Activated CD4-positive, CD25-positive, alpha-beta regulatory T cell treated with anti-CD3 and anti-CD28 coated beads, Interleukin-2, amount 50 U/mL, for 24 hours (primary cell): ENCODE data around the gene CAPN1.

Experiments used
- ATAC-seq, 2 donors: fragments of 150-1000 bp; cut with Tn5 transposase; one replicate each; pipeline ENCODE4 v1.10.0; 2021; ENCODE audit warnings: mild to moderate bottlenecking in 1 of 2, moderate library complexity in 1 of 2

The CAPN1 gene

DNA sequence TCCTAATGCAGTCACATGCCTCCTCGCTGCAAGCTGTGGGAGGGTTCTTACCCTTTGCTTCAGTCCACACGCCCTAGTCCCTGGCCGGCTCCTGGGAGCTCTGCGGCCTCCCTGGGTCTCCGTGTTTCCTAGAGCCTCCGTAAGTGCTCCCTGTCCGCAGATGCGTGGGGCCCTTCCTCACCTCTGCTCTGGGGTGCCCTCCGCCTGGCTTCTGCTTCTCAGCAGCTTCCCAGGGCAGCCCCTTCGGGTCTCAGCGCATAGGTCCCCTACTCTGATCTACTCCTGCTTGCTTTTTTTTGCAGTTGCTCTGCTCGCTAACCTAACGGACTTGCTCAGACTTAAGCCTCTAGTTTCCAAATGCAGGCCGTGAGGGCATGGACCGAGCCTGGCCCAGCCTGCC is 22.4 kb downstream of the CAPN1 start:
- ATAC-seq, result no peak

DNA sequence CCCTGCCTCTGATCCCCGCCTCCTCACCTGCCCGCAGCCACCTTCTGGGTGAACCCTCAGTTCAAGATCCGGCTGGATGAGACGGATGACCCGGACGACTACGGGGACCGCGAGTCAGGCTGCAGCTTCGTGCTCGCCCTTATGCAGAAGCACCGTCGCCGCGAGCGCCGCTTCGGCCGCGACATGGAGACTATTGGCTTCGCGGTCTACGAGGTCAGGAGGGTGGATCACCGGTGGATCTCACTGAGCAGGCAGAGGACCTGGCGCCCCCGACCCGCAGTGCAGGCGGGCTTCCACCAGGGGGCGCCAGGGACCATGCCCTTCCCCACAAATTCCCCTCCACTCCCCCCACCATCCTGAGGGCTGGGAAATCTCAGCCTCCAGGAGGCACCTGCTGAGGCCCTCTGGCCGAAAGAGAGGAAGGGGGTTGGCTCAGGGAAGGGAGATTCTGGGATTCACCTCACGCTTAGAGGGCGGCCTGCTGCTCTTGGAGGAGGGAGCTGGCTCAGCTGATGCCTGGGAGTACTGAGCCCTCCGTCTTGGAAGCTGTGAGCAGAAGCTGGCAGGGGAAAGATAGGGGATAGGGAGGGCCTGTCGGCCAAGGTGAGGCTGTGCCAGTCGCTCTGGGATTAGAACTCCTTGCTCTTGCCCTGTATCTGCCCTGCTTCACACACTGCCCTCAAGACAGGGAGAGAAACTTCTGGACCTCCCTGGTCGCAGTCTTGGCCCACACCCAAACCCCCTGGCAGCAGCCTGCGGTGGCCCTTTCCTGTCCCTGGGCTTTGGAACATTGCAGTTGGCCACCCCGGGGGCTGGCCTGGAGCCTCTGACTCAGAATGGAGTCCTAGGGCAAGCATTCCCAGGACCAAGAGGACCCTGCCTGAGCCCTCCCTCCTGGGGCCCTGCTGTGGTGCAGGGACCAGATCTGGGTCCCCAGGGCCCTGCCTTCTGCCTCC is 23.2 kb downstream of the CAPN1 start:
- ATAC-seq, result peak in 1 of 2 donors; percentile 64

DNA sequence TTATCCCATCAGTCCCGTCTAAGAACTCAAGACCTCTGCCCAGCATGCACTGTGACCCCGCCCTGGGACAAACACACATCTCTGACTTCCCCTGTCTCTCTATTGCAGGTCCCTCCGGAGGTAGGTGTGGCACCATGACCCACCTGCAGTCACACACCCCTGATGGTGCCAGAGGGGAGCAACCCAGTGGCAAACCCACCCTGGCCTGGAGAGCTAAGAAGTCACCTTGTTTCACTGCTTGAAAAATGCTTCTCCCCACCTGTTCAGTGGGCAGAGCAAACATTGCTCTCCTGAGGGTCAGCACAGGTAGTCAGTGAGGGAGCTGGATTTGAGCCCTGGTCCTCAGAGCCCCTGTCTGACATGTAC is 23.9 kb downstream of the CAPN1 start:
- no peak for ATAC-seq

DNA sequence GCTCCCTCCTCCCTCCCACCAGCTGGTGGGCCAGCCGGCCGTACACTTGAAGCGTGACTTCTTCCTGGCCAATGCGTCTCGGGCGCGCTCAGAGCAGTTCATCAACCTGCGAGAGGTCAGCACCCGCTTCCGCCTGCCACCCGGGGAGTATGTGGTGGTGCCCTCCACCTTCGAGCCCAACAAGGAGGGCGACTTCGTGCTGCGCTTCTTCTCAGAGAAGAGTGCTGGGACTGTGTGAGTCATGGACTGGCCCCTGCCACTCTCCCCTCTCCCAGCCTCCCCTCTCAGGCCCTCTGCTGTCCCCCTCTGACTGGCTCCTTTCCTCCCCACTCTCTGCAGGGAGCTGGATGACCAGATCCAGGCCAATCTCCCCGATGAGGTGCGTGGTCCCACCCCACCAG is 24.7 kb downstream of the CAPN1 start:
- ATAC-seq, result no peak

DNA sequence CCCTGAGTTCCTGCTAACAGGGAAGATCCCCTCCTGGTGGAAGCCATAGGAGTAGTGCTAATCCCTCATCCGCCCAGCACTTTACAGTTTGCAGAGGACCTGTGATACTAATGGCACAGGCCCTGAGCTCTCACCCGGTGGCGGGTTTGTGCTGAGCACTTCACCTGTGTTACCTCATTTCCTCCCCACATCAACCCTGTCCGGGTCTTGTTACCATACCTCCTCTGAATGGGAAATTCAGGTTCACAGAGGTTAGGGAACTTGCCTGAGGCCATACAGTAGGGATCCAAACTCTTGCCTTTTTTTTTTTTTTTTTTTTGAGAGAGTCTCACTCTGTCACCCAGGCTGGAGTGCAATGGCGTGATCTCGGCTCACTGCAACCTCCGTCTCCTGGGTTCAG is 25.2 kb downstream of the CAPN1 start:
- no peak for ATAC-seq

DNA sequence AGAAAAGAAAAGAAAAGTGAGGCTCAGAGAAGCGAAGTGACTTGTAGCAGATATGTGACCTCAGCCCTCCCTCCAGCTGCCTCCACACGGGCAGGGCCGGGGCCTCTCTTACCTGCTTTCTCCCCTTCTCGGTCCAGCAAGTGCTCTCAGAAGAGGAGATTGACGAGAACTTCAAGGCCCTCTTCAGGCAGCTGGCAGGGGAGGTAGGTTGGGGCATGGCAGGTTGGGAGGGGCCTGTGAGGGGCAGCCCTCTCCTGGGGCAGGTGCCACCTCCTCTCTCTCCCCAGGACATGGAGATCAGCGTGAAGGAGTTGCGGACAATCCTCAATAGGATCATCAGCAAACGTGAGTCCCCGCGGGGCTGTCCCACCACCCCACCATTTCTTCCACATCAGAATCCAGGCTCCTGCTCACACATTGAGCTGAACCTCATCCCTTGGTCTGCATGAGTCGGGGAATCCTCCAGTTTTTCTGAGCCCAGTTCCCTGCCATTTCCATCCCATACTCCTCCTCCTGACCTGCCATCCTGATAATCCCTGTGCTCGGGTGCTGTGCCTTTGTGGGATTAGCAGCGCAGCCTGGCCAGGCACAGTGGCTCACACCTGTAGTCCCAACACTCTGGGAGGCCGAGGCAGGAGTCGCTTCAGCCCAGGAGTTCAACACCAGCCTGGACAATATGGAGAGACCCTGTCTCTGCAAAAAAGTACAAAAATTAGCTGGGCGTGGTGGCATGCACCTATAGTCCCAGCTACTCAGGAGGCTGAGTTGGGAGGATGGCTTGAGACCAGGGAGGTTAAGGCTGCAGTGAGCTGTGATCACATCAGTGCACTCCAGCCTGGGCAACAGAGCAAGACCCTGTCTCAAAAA is 26.4 kb downstream of the CAPN1 start:
- ATAC-seq, result no peak

DNA sequence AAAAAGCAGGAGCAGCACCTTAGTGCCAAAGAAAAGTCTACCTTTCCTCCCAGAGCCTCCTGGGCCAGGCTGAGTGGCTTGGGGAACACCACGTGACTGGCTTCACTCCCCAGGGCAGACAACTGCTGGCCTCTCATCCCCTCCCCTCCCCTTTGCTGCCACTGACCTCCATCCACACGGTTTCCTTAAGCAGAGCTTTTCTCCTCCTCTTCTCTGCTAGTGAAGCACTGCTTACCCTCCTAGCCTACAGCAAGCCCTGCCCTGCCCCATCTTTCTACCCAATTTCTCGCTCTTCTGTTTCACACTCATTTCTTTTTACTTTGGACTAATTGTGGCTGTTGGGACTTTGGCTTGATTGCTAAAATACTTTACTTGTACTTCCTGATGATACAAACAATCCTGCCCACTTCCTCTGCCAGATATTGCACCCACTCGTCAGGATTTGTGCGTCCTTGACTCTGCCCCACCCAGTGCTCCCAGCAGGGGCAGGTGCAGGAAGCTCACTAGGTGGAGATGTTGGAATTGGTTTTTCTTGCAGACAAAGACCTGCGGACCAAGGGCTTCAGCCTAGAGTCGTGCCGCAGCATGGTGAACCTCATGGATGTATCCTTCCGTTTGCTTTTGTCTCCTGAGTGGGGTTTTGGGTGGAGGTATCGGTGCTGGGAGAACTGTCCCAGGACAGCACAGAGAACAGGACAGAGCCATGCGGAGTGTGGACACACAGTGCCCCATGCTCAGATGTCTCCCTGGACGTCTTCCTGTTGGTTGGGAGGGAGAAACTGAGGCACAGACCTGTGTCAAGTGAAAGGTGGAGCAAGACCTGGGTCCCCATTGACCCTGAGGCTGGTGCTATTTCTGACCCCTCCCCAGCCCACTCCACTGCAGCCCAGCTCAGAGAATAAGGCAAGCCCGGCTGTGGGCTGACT is 27.3 kb downstream of the CAPN1 start:
- ATAC-seq, result no peak

DNA sequence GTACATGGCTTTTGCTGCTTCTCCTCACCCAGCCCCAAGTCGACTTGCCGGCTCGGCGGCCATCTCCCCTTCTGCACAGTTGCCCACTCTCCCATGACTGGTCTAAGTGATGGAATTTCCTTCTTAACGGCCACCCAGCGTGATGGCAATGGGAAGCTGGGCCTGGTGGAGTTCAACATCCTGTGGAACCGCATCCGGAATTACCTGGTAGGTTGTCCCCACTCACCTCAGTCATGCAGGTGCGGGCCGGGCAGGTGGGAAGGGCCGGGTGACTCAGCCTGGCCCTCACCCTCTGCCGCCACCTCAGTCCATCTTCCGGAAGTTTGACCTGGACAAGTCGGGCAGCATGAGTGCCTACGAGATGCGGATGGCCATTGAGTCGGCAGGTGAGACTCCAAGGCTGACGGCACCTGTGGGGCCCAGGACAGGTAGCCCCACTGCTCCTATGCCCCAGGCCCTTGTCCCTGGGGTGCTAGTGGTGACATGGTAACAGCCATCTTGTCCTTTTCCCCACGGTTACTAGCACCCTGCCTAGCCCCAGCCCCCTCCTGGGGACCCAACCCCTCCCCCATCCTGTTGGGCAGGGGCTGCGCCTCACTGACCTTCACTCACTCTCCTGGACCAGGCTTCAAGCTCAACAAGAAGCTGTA is 28.1 kb downstream of the CAPN1 start:
- no peak for ATAC-seq

DNA sequence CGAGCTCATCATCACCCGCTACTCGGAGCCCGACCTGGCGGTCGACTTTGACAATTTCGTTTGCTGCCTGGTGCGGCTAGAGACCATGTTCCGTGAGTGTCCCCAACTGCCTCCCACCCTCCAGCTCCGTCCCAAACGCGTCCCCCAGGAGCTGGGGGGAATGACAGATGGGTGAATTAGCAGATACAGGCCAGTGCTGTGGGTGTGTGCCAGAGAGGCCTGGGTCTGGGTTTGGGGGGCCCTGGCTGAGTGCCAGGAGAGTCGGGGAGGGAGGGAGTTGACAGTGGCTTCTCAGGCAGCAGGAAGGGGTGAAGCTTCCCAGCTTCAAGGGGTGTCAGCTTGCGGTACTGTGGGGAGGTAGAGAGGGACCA is 28.6 kb downstream of the CAPN1 start:
- ATAC-seq, result no peak

DNA sequence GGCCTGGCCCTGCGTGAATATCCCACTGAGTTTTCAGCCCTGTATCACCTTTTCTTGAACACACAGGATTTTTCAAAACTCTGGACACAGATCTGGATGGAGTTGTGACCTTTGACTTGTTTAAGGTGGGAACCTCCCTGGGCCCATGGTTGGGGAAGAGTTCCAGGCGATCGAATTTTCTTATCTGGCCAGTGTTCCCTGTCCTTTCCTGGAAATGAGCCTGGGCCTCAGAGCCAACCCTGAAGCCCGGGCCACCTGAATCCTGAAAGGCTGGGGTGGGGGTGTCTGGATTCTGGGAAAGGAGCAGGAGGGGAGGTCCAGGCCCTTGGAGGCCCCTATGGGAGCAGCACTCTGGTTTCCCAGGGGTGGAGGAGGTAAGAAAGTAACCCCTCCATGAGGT is 29.0 kb downstream of the CAPN1 start:
- ATAC-seq, result no peak

DNA sequence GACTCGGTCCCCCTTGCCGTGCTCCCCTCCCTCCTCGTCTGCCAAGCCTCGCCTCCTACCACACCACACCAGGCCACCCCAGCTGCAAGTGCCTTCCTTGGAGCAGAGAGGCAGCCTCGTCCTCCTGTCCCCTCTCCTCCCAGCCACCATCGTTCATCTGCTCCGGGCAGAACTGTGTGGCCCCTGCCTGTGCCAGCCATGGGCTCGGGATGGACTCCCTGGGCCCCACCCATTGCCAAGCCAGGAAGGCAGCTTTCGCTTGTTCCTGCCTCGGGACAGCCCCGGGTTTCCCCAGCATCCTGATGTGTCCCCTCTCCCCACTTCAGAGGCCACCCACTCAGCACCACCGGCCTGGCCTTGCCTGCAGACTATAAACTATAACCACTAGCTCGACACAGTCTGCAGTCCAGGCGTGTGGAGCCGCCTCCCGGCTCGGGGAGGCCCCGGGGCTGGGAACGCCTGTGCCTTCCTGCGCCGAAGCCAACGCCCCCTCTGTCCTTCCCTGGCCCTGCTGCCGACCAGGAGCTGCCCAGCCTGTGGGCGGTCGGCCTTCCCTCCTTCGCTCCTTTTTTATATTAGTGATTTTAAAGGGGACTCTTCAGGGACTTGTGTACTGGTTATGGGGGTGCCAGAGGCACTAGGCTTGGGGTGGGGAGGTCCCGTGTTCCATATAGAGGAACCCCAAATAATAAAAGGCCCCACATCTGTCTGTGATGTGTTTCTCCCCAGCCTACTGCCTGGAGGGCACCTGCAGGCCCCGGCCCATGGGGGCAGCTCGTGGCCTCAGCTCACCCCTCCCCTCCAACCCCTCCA is 29.8 kb downstream of the CAPN1 start:
- ATAC-seq, result no peak

DNA sequence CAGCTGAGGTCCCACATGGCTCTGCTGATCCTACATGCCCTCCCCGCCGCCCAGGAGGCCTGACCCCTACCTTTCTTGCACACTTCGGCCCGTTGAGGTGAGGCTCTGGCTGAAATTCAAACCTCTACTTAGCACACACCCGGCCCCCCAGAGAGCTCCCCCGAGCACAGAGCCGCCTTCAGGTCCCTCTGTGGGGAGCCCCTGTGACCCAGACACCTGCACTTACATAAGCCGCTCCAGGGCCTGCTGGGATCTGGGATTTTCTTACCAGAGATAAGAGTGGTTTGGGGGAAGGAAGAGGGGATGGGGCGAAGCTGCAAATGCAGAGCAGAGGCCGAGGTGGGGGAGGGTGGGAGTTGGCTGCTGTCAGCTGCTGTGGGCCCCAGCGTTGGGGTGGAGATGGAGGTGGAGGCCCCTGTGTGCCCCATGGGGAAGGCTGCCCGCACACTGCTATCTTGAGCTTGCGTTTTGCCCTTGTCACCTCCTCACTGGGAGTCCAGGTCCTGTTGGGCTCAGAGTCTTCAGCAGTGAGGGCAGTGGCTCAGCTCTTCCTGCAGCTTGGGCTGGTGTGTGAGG is 30.6 kb downstream of the CAPN1 start:
- no peak for ATAC-seq

DNA sequence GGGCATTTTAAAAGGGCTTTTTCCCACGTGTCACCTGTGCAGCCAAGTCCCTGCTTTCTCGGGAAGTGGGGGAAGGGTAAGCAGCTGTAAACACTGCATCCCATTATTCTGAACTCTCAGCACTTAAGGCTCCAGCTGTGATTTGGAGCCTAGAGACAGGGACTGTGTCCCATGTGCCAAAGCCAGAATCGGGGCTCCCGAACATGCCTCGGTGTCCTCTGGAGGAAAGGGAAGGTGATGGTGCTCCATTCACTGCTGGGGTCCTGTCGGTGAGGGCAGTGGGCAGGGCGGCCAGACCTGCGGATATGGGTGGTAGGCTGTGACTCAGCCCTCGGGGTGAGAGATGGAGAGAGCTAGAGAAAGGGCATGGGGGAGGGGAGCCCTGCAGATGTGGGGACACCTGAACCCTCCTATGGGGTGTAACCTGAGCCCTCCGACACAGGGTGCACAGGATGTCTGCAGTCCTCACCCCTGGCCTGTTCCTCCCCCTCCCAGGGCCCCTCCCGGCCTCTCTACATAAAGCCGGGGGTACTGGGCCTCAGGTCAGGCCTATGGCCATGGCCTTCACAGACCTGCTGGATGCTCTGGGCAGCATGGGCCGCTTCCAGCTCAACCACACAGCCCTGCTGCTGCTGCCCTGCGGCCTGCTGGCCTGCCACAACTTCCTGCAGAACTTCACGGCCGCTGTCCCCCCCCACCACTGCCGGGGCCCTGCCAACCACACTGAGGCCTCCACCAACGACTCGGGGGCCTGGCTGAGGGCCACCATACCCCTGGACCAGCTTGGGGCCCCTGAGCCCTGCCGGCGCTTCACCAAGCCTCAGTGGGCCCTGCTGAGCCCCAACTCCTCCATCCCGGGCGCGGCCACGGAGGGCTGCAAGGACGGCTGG is 31.8 kb downstream of the CAPN1 start:
- ATAC-seq, result peak; percentile 42 to 46

DNA sequence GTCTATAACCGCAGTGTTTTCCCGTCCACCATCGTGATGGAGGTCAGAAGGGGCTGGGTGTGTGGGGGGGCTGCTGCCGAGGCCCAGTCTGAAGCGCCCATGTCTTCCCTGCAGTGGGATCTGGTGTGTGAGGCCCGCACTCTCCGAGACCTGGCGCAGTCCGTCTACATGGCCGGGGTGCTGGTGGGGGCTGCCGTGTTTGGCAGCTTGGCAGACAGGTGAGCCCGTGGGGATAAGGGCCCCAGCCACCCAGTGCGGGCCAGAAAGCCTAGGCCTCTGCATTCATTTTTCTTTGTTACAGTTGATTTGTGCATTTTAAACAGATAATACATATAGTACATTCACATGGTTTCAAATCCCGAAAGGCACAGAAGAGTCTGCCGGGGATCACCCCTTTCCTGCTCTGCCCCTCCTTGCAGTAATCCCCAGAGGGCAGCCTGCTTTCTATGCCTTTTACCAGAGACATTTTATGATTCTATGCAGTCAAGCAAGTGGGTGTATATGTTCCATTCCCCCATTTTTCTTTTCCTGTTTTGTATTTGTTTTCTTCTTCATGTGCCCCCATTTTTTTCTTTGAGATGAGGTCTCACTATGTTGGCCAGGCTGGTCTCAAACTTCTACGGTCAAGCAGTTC is 32.6 kb downstream of the CAPN1 start:
- ATAC-seq, result peak in 1 of 2 donors; percentile 22

DNA sequence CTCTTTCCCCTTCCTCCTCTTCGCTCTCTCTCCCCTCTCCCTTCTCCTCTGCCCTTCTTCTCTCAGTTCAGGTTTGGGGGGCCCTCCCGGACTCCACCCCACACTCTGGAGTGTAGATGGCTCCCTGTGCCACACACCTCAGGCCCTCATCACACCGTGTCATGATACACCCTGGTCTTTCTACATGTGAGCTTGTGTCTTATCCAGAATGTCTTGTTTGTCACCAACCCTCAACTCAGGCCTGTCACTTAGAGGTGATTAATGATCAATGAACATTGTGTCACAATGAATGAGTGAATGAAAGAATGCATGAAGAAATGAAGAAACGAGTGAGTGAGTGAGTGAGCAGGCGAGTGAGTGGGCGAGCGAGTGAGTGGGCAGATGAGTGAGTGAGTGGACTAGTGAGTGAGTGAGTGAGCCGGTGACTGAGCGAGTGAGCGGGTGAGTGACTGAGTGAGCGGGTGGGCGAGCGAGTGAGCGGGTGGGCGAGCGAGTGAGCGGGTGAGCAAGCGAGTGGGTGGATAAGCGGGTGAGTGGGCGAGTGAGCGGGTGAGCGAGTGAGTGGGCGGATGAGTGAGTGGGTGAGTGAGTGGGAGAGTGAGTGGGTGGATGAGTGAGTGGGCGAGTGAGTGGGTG is 33.8 kb downstream of the CAPN1 start:
- peak; percentile 46 to 59 for ATAC-seq

DNA sequence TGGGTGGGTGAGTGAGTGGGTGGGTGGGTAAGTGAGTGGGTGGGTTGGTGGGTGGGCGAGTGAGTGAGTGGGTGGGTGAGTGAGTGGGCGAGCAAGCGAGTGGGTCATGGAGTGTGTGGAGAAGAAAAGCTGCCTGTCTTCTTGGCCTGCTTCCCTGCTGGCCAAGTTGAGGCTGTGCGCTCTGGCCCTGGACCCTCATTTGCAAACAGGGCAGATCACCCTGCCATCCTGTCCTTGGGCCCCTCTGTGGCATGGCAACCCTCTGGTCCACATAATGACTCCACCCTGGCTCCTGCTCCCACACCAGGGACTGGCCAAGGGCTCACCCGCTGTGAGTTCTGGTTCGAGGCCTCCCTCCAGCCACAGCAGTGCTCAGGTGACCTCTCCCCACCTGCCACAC is 35.1 kb downstream of the CAPN1 start:
- no peak for ATAC-seq

DNA sequence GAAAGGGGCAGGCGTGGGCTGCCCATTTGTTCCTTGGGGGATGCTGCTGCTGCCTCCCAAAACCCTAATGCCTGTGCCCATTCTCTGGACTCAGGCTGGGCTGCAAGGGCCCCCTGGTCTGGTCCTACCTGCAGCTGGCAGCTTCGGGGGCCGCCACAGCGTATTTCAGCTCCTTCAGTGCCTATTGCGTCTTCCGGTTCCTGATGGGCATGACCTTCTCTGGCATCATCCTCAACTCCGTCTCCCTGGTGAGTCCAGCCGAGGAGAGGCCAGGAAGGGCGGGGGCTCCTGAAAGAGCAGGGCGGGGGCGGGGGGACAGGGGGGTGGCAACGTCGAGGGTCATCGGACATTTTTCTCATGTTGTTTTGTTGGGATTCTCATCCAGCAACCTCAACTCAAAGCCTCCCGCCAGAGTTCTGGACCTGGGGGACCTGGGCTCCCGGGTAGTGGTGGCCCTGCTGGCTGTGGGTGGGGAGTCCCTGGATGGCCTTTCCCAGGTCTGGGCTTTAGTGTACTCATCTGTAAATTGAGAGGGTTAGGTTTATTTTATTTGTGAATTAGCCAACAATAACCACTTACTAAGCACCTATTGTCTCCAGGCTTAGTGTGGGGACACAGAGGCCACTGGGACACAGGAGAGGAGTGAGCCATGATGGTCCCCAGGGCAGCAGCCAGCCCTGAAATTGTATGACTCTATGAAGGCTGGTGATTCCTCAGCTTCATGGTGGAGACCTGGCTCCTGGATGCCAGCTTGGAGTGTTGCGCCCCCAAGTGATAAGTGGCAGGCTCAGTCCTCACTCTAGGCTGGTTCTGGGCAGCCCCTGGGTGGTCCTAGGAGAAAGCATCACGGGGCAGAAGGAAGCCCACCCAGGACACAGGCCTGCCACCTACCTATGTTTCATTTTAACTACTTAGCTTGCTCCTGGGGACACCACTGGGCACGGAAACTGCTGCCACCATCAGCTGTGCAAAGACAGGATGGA is 36.0 kb downstream of the CAPN1 start:
- ATAC-seq, result no peak

DNA sequence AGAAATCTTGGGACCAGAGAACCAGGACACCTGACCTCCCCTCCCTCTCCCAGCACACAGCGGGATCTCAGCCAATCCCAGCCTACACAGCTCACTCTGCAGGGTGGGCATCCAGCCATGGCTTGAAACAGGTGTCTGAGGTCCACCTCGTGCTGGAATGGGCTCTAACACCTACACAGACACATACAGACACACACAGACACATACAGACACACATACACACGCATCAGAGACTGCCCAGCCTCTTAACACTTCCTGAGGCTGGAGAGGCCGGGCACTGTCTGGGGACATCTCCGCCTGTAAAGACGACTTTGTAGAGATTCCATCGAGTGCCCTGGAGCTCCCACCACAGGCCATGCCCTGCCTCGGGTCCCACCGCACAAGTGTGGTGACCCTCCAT is 36.7 kb downstream of the CAPN1 start:
- no peak for ATAC-seq
